Right lobe of liver (tissue), 6 donors: Measurements from ENCODE around the gene SLC2A14. TPM values are rescaled to one million over a fixed set of nuclear protein-coding genes. Genes with fewer than 3 reads are reported as not detected.
"Not testable (repeated sequence)": the region's sequence is repeated elsewhere in the genome, so short reads cannot be mapped to it uniquely, and the experiment has no call there.

Experiments
- ATAC-seq, 4 donors: fragments of 200-7000 bp; cut with Tn5 transposase; one replicate each; pipeline ENCODE4 v1.9.1; 2020; ENCODE audit warnings: mild to moderate bottlenecking in 4 of 4, moderate library complexity in 4 of 4
- DNase-seq, 3 donors: peaks; one replicate each; pipeline ENCODE4 v3.0.0-alpha.2; 2020
- H3K27ac ChIP-seq, 3 donors: fragments of 200-600 bp; one replicate each; pipeline ENCODE4 v1.8.0; 2022
- H3K27me3 ChIP-seq, 2 donors: fragments of 200-600 bp; one replicate each; pipeline ENCODE4 v1.8.0; 2022
- H3K36me3 ChIP-seq, 4 donors: fragments of 200-600 bp; sonication (generic) in 1 of 4; one replicate each; pipeline versions ENCODE4 v1.5.1 to v1.8.0; 2017 to 2022; ENCODE audit warnings: control low read depth in 1 of 4
- H3K4me1 ChIP-seq, 4 donors: fragments of 200-600 bp; sonication (generic) in 1 of 4; one replicate each; pipeline versions ENCODE4 v1.5.1 to v1.8.0; 2017 to 2022; ENCODE audit warnings: control low read depth in 1 of 4
- H3K4me3 ChIP-seq, 3 donors: fragments of 200-600 bp; one replicate each; pipeline ENCODE4 v1.8.0; 2022
- H3K9me3 ChIP-seq, 4 donors: fragments of 200-600 bp; sonication (generic) in 1 of 4; one replicate each; pipeline versions ENCODE4 v1.5.1 to v1.8.0; 2017 to 2022; ENCODE audit warnings: control low read depth in 1 of 4
- CTCF ChIP-seq, 4 donors: fragments of 200-600 bp in 3 of 4; fragments of 450-650 bp in 1 of 4; IDR thresholded peaks; one replicate each; pipeline versions ENCODE4 v1.5.1 to v1.8.0; 2016 to 2022; ENCODE audit warnings: antibody characterized with exemption in 4 of 4, mild to moderate bottlenecking in 2 of 4
- POLR2A ChIP-seq: fragments of 450-650 bp; IDR thresholded peaks from one replicate; pipeline ENCODE4 v1.6.1; 2017; ENCODE audit warnings: antibody characterized with exemption, mild to moderate bottlenecking
- WGBS: methylation state at CpG from one replicate; pipeline ENCODE4 v1.1.6; 2018; ENCODE audit warnings: low coverage, low lambda C conversion rate; ENCODE audit not compliant: insufficient coverage; ENCODE audit errors: missing lambda C conversion rate; 5-methylcytosine and 5-hydroxymethylcytosine counted together
- intact Hi-C, 2 donors: fragments of 100-400 bp; cut with DNase I; formaldehyde crosslinking; loops; one replicate each; pipeline versions ENCODE4 v1.11.2 to v1.14.1; 2022
- long read RNA-seq: library from polyadenylated mRNA; unstranded; transcript quantifications from one replicate; pipeline ENCODE4 v2.0.0, GENCODE V29; 2019
- total RNA-seq, 6 experiments: library from RNA; depleted of rRNA in 2 of 6; stranded (reverse); fragments of >200 nt in 2 of 6; fragmentation: NEBNext Ultra II Directional in 3 of 6; extraction: Animal tissue kit (Norgen Biotek cat#: 25700) in 3 of 6; gene quantifications; one replicate each; pipeline versions ENCODE4 v1.1.0 to v1.2.4, GENCODE V29; 2016 to 2023
- donor health status: DM: no; HTN: yes; CAD: no.
- donor health status: DM: no; HTN: no; CAD: no.
- donor health status: DM: no; HTN: no; CAD: no.
- donor health status: DM: no; HTN: yes; CAD: no.
- donor health status: DM: no; HTN: yes; CAD: no.

SLC2A14 gene
- total RNA-seq = 100 to 1,000 TPM in 1 of 6 experiments, 1 to 10 TPM in 2, under 1 TPM in 3; 0.18 to 110 (median 0.95) TPM
- long read RNA-seq = 0 reads

- no peak within 1 kb of the TSS for H3K4me3 ChIP-seq
- H3K36me3 ChIP-seq = no peaks in the 10 kb centered on the region
- no peak within 1 kb of the TSS for H3K27ac ChIP-seq
- intact Hi-C loops = no loop called here
- WGBS = 24% methylated on average over 31 of the region's 65 CpGs
- no peaks in the 10 kb centered on the region for H3K9me3 ChIP-seq
- no peaks in the 10 kb centered on the region for H3K27me3 ChIP-seq
- no peaks in the 10 kb centered on the region for H3K4me1 ChIP-seq
- no peak for TF ChIP-seq POLR2A
- no peak for TF ChIP-seq CTCF (IDR thresholded peaks at IDR 0.05)
- DNase-seq (no peak), ATAC-seq (peak in 1 of 4 donors; percentile 33)
Measured at GRCh38 chr12:7872566-7873319, at the start of gene SLC2A14. Gene SLC2A14 (minus strand): TSS chr12:7872915. CDS start chr12:7869880, 3,035 bp downstream.

GRCh38 chr12:7921181-7921580 lies 48.5 kb upstream of the SLC2A14 start:
- H3K27ac ChIP-seq, intact Hi-C loops, DNase-seq, H3K4me3 ChIP-seq, H3K4me1 ChIP-seq, H3K27me3 ChIP-seq, H3K9me3 ChIP-seq: not testable (repeated sequence)
- 71% methylated on average over 4 of the region's 12 CpGs for WGBS
- H3K36me3 ChIP-seq = peaks cover 0 to 13% (median 0%) of the 10 kb centered on the region in 4 donors
- peak in 1 of 4 donors; percentile 17 for ATAC-seq

- H3K36me3 ChIP-seq, H3K9me3 ChIP-seq, H3K4me1 ChIP-seq, DNase-seq, H3K4me3 ChIP-seq, ATAC-seq, H3K27me3 ChIP-seq, intact Hi-C loops, H3K27ac ChIP-seq: not testable (repeated sequence)
- 86% methylated on average over 7 of the region's 7 CpGs for WGBS
Measured at GRCh38 chr12:7918268-7918590, 45.5 kb upstream of the SLC2A14 start.

GRCh38 chr12:7917392-7918267 lies 44.9 kb upstream of the SLC2A14 start:
- Histone ChIP-seq H3K4me1 (no peaks in the 10 kb centered on the region), H3K4me3 (no peak overlapping the region), H3K9me3 (no peaks in the 10 kb centered on the region), H3K36me3 (no peaks in the 10 kb centered on the region), H3K27ac (no peak overlapping the region), H3K27me3 (no peaks in the 10 kb centered on the region)
- intact Hi-C loops = no loop called here
- 76% methylated on average over 13 of the region's 19 CpGs for WGBS
- DNase-seq (no peak), ATAC-seq (no peak)
- no peak for TF ChIP-seq POLR2A
- no peak for TF ChIP-seq CTCF (IDR thresholded peaks at IDR 0.05)

GRCh38 chr12:7916936-7917335 lies 44.2 kb upstream of the SLC2A14 start:
- H3K36me3 ChIP-seq = no peaks in the 10 kb centered on the region
- H3K27me3 ChIP-seq = no peaks in the 10 kb centered on the region
- TF ChIP-seq CTCF (IDR thresholded peaks at IDR 0.05) = no peak
- no peak for TF ChIP-seq POLR2A
- H3K27ac ChIP-seq = no peak overlapping the region
- no peaks in the 10 kb centered on the region for H3K4me1 ChIP-seq
- no peaks in the 10 kb centered on the region for H3K9me3 ChIP-seq
- no peak for DNase-seq
- H3K4me3 ChIP-seq = no peak overlapping the region
- WGBS = 50% methylated on average over 1 of the region's 1 CpG
- intact Hi-C loops = no loop called here
- peak in 1 of 4 donors; percentile 24 for ATAC-seq
